DND-41 (cell line): ENCODE results near the gene ZMIZ1.

Source experiments
- ATAC-seq: fragments of 200-7000 bp; cut with Tn5 transposase; 3 replicates; pipeline ENCODE4 v1.9.1; 2021; ENCODE audit warnings: low read depth; ENCODE audit not compliant: insufficient read depth
- DNase-seq: peaks from one replicate; pipeline ENCODE4 v3.0.0-alpha.2; 2020
- H2AFZ ChIP-seq: 2 replicates; pipeline ENCODE4 v1.6.0; 2012; ENCODE audit warnings: low read depth, low read length
- H3K27ac ChIP-seq: 2 replicates; pipeline ENCODE4 v1.5.1; 2012; ENCODE audit warnings: low read length, inconsistent platforms
- H3K27me3 ChIP-seq: fragments of 200-600 bp; sonication (generic); 2 replicates; pipeline ENCODE4 v1.6.0; 2012; ENCODE audit warnings: low read length, mild to moderate bottlenecking, inconsistent platforms; ENCODE audit not compliant: insufficient read depth, poor library complexity
- H3K36me3 ChIP-seq: 2 replicates; pipeline ENCODE4 v1.5.1; 2012; ENCODE audit warnings: low read length, inconsistent platforms; ENCODE audit not compliant: insufficient read depth
- H3K4me1 ChIP-seq: 2 replicates; pipeline ENCODE4 v1.5.1; 2012; ENCODE audit warnings: mild to moderate bottlenecking, low read length; ENCODE audit not compliant: insufficient read depth
- H3K4me2 ChIP-seq: 2 replicates; pipeline ENCODE4 v1.6.0; 2012; ENCODE audit warnings: mild to moderate bottlenecking, moderate library complexity, low read length, inconsistent platforms; ENCODE audit not compliant: insufficient read depth
- H3K4me3 ChIP-seq, 2 experiments: fragments of 200-600 bp in 1 of 2; shearing (Covaris generic) in 1 of 2; 2 replicates each; pipeline ENCODE4 v1.5.1; 2012 to 2016; ENCODE audit warnings: inconsistent platforms in 2 of 2, low read length in 2 of 2, mild to moderate bottlenecking in 2 of 2, low read depth in 1 of 2, moderate library complexity in 1 of 2
- H3K79me2 ChIP-seq: 2 replicates; pipeline ENCODE4 v1.6.0; 2012; ENCODE audit warnings: low read length, inconsistent platforms; ENCODE audit not compliant: insufficient read depth
- H3K9ac ChIP-seq: 2 replicates; pipeline ENCODE4 v1.6.0; 2012; ENCODE audit warnings: low read depth, mild to moderate bottlenecking, inconsistent platforms, low read length, moderate library complexity
- H3K9me3 ChIP-seq: 2 replicates; pipeline ENCODE4 v1.5.1; 2012; ENCODE audit warnings: low read length, moderate library complexity, mild to moderate bottlenecking, inconsistent platforms; ENCODE audit not compliant: insufficient read depth, severe bottlenecking
- H4K20me1 ChIP-seq: 2 replicates; pipeline ENCODE4 v1.6.0; 2012; ENCODE audit warnings: low read length; ENCODE audit not compliant: insufficient read depth
- EZH2 ChIP-seq: IDR thresholded peaks from 3 replicates; pipeline ENCODE4 v1.6.1; 2012; ENCODE audit warnings: borderline replicate concordance, low read depth, mild to moderate bottlenecking, moderate library complexity, low read length, inconsistent platforms; ENCODE audit not compliant: severe bottlenecking
- TF ChIP-seq, protein P1 (sequence below): IDR thresholded peaks from 2 replicates; pipeline ENCODE4 v1.5.1; 2012; ENCODE audit warnings: borderline replicate concordance, low read length, moderate library complexity, mild to moderate bottlenecking; ENCODE audit not compliant: poor library complexity, severe bottlenecking; ENCODE audit errors: extremely low read depth

Gene ZMIZ1

GRCh38 chr10:79059859-79060379, 8.8 kb upstream of the ZMIZ1 start:
- TF ChIP-seq EZH2 = no peak
- TF ChIP-seq, protein P1, sequence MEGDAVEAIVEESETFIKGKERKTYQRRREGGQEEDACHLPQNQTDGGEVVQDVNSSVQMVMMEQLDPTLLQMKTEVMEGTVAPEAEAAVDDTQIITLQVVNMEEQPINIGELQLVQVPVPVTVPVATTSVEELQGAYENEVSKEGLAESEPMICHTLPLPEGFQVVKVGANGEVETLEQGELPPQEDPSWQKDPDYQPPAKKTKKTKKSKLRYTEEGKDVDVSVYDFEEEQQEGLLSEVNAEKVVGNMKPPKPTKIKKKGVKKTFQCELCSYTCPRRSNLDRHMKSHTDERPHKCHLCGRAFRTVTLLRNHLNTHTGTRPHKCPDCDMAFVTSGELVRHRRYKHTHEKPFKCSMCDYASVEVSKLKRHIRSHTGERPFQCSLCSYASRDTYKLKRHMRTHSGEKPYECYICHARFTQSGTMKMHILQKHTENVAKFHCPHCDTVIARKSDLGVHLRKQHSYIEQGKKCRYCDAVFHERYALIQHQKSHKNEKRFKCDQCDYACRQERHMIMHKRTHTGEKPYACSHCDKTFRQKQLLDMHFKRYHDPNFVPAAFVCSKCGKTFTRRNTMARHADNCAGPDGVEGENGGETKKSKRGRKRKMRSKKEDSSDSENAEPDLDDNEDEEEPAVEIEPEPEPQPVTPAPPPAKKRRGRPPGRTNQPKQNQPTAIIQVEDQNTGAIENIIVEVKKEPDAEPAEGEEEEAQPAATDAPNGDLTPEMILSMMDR = no peak
- no peak overlapping the region for H3K4me3 ChIP-seq
- H3K4me2 ChIP-seq = no peak overlapping the region
- no peak overlapping the region for H3K9ac ChIP-seq
- no peaks in the 10 kb centered on the region for H4K20me1 ChIP-seq
- no peaks in the 10 kb centered on the region for H3K36me3 ChIP-seq
- no peak overlapping the region for H3K27ac ChIP-seq
- DNase-seq (no peak), ATAC-seq (no peak)
- H3K79me2 ChIP-seq = no peaks in the 10 kb centered on the region
- H3K27me3 ChIP-seq = no peaks in the 10 kb centered on the region
- no peaks in the 10 kb centered on the region for H3K9me3 ChIP-seq
- no peak overlapping the region for H2AFZ ChIP-seq
- H3K4me1 ChIP-seq = no peaks in the 10 kb centered on the region

DNA sequence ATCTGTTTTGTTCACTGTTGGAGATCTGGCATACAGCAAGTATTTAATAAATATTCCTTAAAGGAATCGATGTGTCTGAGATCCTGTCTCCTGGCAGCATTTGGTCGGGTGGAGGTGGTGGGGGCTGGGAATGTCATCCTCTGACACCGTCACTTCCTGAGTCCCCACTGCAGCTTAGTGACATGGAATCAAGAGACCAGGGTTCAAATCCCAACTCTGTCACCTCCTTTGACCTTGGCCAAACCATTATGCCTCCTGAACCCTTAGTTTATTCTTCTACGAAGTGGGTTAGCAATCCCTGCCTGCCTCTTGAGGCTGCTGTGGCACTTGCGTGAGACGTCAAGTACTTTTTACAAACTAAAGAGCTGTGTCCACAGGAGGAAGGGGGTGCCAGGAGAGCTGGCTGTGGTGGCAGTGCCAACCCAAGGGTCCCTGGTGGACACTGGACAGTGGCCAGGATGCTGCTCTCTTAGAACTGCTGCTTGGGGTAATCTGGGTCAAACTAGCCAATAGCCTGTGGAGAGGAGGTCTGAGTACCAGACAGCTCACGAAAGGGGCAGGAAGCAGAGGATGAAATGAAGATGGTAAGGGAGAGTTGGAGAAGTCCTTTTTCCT, 8.0 kb upstream of the ZMIZ1 start:
- H3K9ac ChIP-seq = no peak overlapping the region
- H2AFZ ChIP-seq = no peak overlapping the region
- H3K4me2 ChIP-seq = no peak overlapping the region
- H3K27ac ChIP-seq = no peak overlapping the region
- H3K79me2 ChIP-seq = no peaks in the 10 kb centered on the region
- DNase-seq (no peak), ATAC-seq (no peak)
- no peaks in the 10 kb centered on the region for H3K27me3 ChIP-seq
- TF ChIP-seq EZH2 = no peak
- TF ChIP-seq, protein P1 = no peak
- H4K20me1 ChIP-seq = no peaks in the 10 kb centered on the region
- H3K4me1 ChIP-seq = no peaks in the 10 kb centered on the region
- H3K36me3 ChIP-seq = no peaks in the 10 kb centered on the region
- no peaks in the 10 kb centered on the region for H3K9me3 ChIP-seq
- no peak overlapping the region for H3K4me3 ChIP-seq

DNA sequence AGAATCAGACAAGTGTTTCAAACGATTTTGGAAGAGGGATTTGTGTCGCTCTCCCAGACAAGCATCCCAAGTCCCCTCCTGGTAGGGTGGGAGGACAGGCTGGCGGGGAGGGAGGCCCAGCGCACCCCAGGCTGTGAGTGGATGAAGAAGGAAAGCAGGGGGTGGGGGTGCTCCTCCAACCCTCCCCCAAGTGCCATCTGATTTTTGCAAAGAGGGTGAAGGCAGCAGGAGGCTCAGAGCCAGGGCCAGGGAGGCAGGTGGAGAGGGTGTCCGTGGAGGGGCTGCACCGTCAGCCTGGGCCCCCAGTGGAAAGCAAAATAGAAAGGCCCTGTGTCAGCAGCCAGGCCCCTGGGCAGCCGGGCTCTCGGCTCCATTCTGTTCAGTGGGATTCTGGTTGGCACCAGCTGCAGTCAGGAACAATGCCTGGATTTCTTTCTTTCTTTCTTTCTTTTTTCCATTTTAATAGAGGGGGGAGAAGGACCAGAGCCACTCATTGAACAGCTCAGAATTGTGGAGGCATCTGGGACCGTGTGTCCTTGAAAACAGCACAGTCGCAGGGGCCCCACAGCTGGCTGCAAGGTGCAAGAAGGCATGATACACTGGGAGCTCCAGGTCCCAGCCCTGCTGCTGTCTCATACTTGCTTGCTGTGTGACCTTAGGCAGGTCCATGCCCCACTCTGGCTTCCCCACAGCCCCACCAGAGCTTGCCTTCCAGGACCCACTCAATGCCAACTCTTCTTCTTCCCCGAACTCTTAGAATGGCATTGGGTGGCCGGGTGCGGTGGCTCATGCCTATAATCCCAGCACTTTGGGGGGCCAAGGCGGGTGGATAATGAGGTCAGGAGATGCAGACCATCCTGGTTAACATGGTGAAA, 7.1 kb upstream of the ZMIZ1 start:
- H4K20me1 ChIP-seq = no peaks in the 10 kb centered on the region
- ATAC-seq (no peak), DNase-seq (no peak)
- no peaks in the 10 kb centered on the region for H3K27me3 ChIP-seq
- peaks cover 4% of the 10 kb centered on the region for H3K4me1 ChIP-seq
- TF ChIP-seq, protein P1 = no peak
- no peak for TF ChIP-seq EZH2
- H3K9me3 ChIP-seq = no peaks in the 10 kb centered on the region
- H3K36me3 ChIP-seq = no peaks in the 10 kb centered on the region
- H3K79me2 ChIP-seq = no peaks in the 10 kb centered on the region
- no peak overlapping the region for H3K4me2 ChIP-seq
- H3K27ac ChIP-seq = no peak overlapping the region
- H2AFZ ChIP-seq = no peak overlapping the region
- no peak overlapping the region for H3K4me3 ChIP-seq
- no peak overlapping the region for H3K9ac ChIP-seq
